Endothelial cell of umbilical vein (primary cell): ENCODE data around the gene CHST8.

Experiments used
- CTCF ChIP-seq, 2 donors: IDR thresholded peaks; 1 replicate in 1 of 2; 2 replicates in 1 of 2; pipeline ENCODE4 v1.5.1; 2011; ENCODE audit warnings: low read length in 2 of 2, mild to moderate bottlenecking in 2 of 2, moderate library complexity in 2 of 2, control low read depth in 1 of 2, inconsistent platforms in 1 of 2, low read depth in 1 of 2; ENCODE audit not compliant: insufficient read depth in 1 of 2; ENCODE audit errors: extremely low read depth in 1 of 2
- EZH2 ChIP-seq: IDR thresholded peaks from 2 replicates; pipeline ENCODE4 v1.6.1; 2012; ENCODE audit warnings: borderline replicate concordance, low read depth, mild to moderate bottlenecking, moderate library complexity, low read length, inconsistent platforms; ENCODE audit not compliant: severe bottlenecking
- GATA2 ChIP-seq: IDR thresholded peaks from 2 replicates; pipeline ENCODE4 v1.7.0; 2011; ENCODE audit warnings: low read depth, mild to moderate bottlenecking, moderate library complexity, mixed read lengths, low read length; ENCODE audit not compliant: insufficient read length, insufficient read depth
- POLR2A ChIP-seq: IDR thresholded peaks from 2 replicates; pipeline ENCODE4 v1.6.1; 2012; ENCODE audit warnings: low read depth, mild to moderate bottlenecking, control low read depth, low read length

GRCh38 chr19:33749016-33749415, 127.3 kb downstream of the CHST8 start:
- TF ChIP-seq CTCF (IDR thresholded peaks at IDR 0.05; ENCODE audit: extremely low read depth in 1 of 2, insufficient read depth in 1 of 2, low read depth in 1 of 2, low read length in 2 of 2), result no peak
- TF ChIP-seq EZH2, result no peak
- no peak for TF ChIP-seq POLR2A
- no peak for TF ChIP-seq GATA2
